Measurements from ENCODE around the gene SYCE3. TPM values are rescaled to one million over a fixed set of nuclear protein-coding genes. Genes with fewer than 3 reads are reported as not detected.

SYCE3 gene
- total and polyA plus RNA-seq, 9 of the 15 experiments (the other 6 are each of a cell fraction or from before 2014, with no cell fraction given), result 0.56 TPM; not detected in 8

- TF ChIP-seq ZBTB17 (CRISPR knock-in tag; IDR thresholded peaks at IDR 0.05) (no peak), ZNF436 (CRISPR knock-in tag; IDR thresholded peaks at IDR 0.05) (no peak), TFAP4 (CRISPR knock-in tag; IDR thresholded peaks at IDR 0.05; ENCODE audit: borderline replicate concordance) (peak; percentile 90), FOSL1 (tag; conservative IDR thresholded peaks at IDR 0.05) (no peak), HNRNPH1 (optimal IDR thresholded peaks at IDR 0.05; ENCODE audit: low read depth, low read length) (no peak), ZNF785 (CRISPR knock-in tag; IDR thresholded peaks at IDR 0.05) (no peak), ZNF717 (CRISPR knock-in tag; IDR thresholded peaks at IDR 0.05) (no peak), NR0B1 (IDR thresholded peaks at IDR 0.05; ENCODE audit: partially characterized antibody) (no peak), ZNF212 (CRISPR knock-in tag; IDR thresholded peaks at IDR 0.05) (no peak), ELK3 (CRISPR knock-in tag; IDR thresholded peaks at IDR 0.05) (no peak), FOXM1 (IDR thresholded peaks at IDR 0.05; ENCODE audit: low read depth) (no peak), FOXM1 (CRISPR knock-in tag; IDR thresholded peaks at IDR 0.05; ENCODE audit: low read depth) (no peak), SMARCA4 (IDR thresholded peaks at IDR 0.05) (no peak), ZNF347 (CRISPR knock-in tag; IDR thresholded peaks at IDR 0.05; ENCODE audit: low read depth) (no peak), OTX1 (CRISPR knock-in tag; IDR thresholded peaks at IDR 0.05) (no peak), TCFL5 (CRISPR knock-in tag; conservative IDR thresholded peaks at IDR 0.05) (no peak), ZNF263 (CRISPR knock-in tag; IDR thresholded peaks at IDR 0.05; ENCODE audit: borderline replicate concordance) (no peak; the same call in 1 of the 2 replicates), USF1 (CRISPR knock-in tag; IDR thresholded peaks at IDR 0.05) (no peak), SMARCB1 (IDR thresholded peaks at IDR 0.05; ENCODE audit: insufficient read length, low read depth) (no peak), TRIM28 (IDR thresholded peaks at IDR 0.05) (no peak), ZNF830 (CRISPR knock-in tag; IDR thresholded peaks at IDR 0.05) (no peak), HOMEZ (CRISPR knock-in tag; IDR thresholded peaks at IDR 0.05) (no peak), PTTG1 (tag; IDR thresholded peaks at IDR 0.05; ENCODE audit: low read depth) (no peak), U2AF1 (optimal IDR thresholded peaks at IDR 0.05; ENCODE audit: low read depth, low read length) (no peak), ZNF23 (CRISPR knock-in tag; IDR thresholded peaks at IDR 0.05) (no peak)
Observed at GRCh38 chr22:50507991-50508884, 54.5 kb downstream of the SYCE3 start, which contains the start of gene NCAPH2 (continued).

Measured in K562 (cell line).